Neural progenitor cell (in vitro differentiated cells): Measurements from ENCODE around the gene CASP4. TPM values are rescaled to one million over a fixed set of nuclear protein-coding genes. Genes with fewer than 3 reads are reported as not detected.

Source experiments
- DNase-seq: peaks from one replicate; pipeline ENCODE4 v3.0.0-alpha.2; 2016; ENCODE audit warnings: low spot score
- H2AFZ ChIP-seq: fragments of 200-600 bp; sonication (generic); replicated peaks from 2 replicates; pipeline ENCODE4 v1.6.1; 2016; ENCODE audit warnings: antibody characterized with exemption
- H3F3A ChIP-seq: fragments of 200-600 bp; sonication (generic); 2 replicates; pipeline ENCODE4 v1.6.1; 2016; ENCODE audit warnings: antibody characterized with exemption, low read depth
- H3K27ac ChIP-seq: fragments of 200-600 bp; sonication (generic); 2 replicates; pipeline ENCODE4 v1.5.1; 2016; ENCODE audit warnings: mild to moderate bottlenecking
- H3K27me3 ChIP-seq: fragments of 200-600 bp; sonication (generic); 2 replicates; pipeline ENCODE4 v1.6.1; 2016; ENCODE audit warnings: mild to moderate bottlenecking, moderate library complexity
- H3K36me3 ChIP-seq: fragments of 200-600 bp; sonication (generic); 2 replicates; pipeline ENCODE4 v1.5.1; 2016
- H3K4me1 ChIP-seq: fragments of 200-600 bp; sonication (generic); 2 replicates; pipeline ENCODE4 v1.6.1; 2016; ENCODE audit warnings: mixed run types
- H3K4me2 ChIP-seq: fragments of 200-600 bp; sonication (generic); 2 replicates; pipeline ENCODE4 v1.6.1; 2016
- H3K4me3 ChIP-seq: fragments of 200-600 bp; sonication (generic); 2 replicates; pipeline ENCODE4 v1.5.1; 2016
- H3K79me2 ChIP-seq: fragments of 200-600 bp; sonication (generic); 2 replicates; pipeline ENCODE4 v1.6.1; 2016; ENCODE audit warnings: low read depth
- H3K9ac ChIP-seq: fragments of 200-600 bp; sonication (generic); 2 replicates; pipeline ENCODE4 v1.6.1; 2016
- H3K9me3 ChIP-seq: fragments of 200-600 bp; sonication (generic); 2 replicates; pipeline ENCODE4 v1.5.1; 2016; ENCODE audit warnings: low read depth
- H4K20me1 ChIP-seq: fragments of 200-600 bp; sonication (generic); 2 replicates; pipeline ENCODE4 v1.6.1; 2016; ENCODE audit warnings: low read depth
- H3K27ac Mint-ChIP-seq: 3 replicates; pipeline ENCODE4 v1.8.0; 2021; ENCODE audit warnings: mixed read lengths
- H3K27me3 Mint-ChIP-seq: 2 replicates; pipeline ENCODE4 v1.8.0; 2022; ENCODE audit warnings: low read depth, mild to moderate bottlenecking, inconsistent platforms, moderate library complexity, mixed read lengths; ENCODE audit not compliant: insufficient read depth
- H3K36me3 Mint-ChIP-seq: 3 replicates; pipeline ENCODE4 v1.8.0; 2021; ENCODE audit warnings: mixed read lengths
- H3K4me1 Mint-ChIP-seq: 3 replicates; pipeline ENCODE4 v1.8.0; 2021; ENCODE audit warnings: mixed read lengths
- H3K4me3 Mint-ChIP-seq: 3 replicates; pipeline ENCODE4 v1.8.0; 2021; ENCODE audit warnings: mild to moderate bottlenecking, moderate library complexity, mixed read lengths
- H3K9me3 Mint-ChIP-seq: 3 replicates; pipeline ENCODE4 v1.8.0; 2020; ENCODE audit warnings: mixed read lengths
- CTCF ChIP-seq: fragments of 200-600 bp; sonication (generic); IDR thresholded peaks from 2 replicates; pipeline ENCODE4 v1.5.1; 2017; ENCODE audit warnings: antibody characterized with exemption, mild to moderate bottlenecking
- EZH2 ChIP-seq: fragments of 200-600 bp; sonication (generic); IDR thresholded peaks from 2 replicates; pipeline ENCODE4 v1.6.1; 2017; ENCODE audit warnings: antibody characterized with exemption, mild to moderate bottlenecking, moderate library complexity
- EZH2phosphoT487 ChIP-seq: fragments of 200-600 bp; sonication (generic); IDR thresholded peaks from 2 replicates; pipeline ENCODE4 v1.6.1; 2017; ENCODE audit warnings: antibody characterized with exemption
- total RNA-seq: library from RNA; depleted of rRNA; stranded (reverse); fragments of >200 nt; gene quantifications from 2 replicates; pipeline ENCODE4 v1.2.3, GENCODE V29; 2015; ENCODE audit warnings: low replicate concordance

Gene CASP4
- total RNA-seq, 1 donor from 2014 or later: not detected

GRCh38 chr11:104897891-104898684 lies 70.3 kb downstream of the CASP4 start, which contains the start of gene CASP12:
CASP12 (minus strand) TSS chr11:104898460.
- no peak within 1 kb of the TSS for H3K27ac ChIP-seq
- no peaks in the 10 kb centered on the region for H4K20me1 ChIP-seq
- H3K9me3 ChIP-seq: no peaks in the 10 kb centered on the region
- H3K79me2 ChIP-seq: no peaks in the 10 kb centered on the region
- H3K36me3 Mint-ChIP-seq: no peaks in the 10 kb centered on the region
- H3K4me1 ChIP-seq: no peaks in the 10 kb centered on the region
- H3F3A ChIP-seq: no peaks in the 10 kb centered on the region
- no peaks in the 10 kb centered on the region for H3K9me3 Mint-ChIP-seq
- no peaks in the 10 kb centered on the region for H3K4me1 Mint-ChIP-seq
- TF ChIP-seq EZH2 (no peak), CTCF (no peak), EZH2phosphoT487 (no peak)
- H3K4me3 ChIP-seq: no peak within 1 kb of the TSS
- no peak within 1 kb of the TSS for H3K27ac Mint-ChIP-seq
- no peaks in the 10 kb centered on the region for H3K36me3 ChIP-seq
- no peak within 1 kb of the TSS for H3K9ac ChIP-seq
- no peaks in the 10 kb centered on the region for H3K27me3 ChIP-seq
- no peak within 1 kb of the TSS for H3K4me3 Mint-ChIP-seq
- no peak for DNase-seq
- no peak within 1 kb of the TSS for H3K4me2 ChIP-seq
- H3K27me3 Mint-ChIP-seq: no peaks in the 10 kb centered on the region
- no peak within 1 kb of the TSS for H2AFZ ChIP-seq

GRCh38 chr11:104895634-104896033 lies 72.7 kb downstream of the CASP4 start:
- DNase-seq: no peak
- Mint-ChIP-seq H3K4me1 (no peaks in the 10 kb centered on the region), H3K9me3 (no peaks in the 10 kb centered on the region), H3K27me3 (no peaks in the 10 kb centered on the region), H3K27ac (no peak overlapping the region), H3K36me3 (no peaks in the 10 kb centered on the region), H3K4me3 (no peak overlapping the region)
- H3K9ac ChIP-seq: no peak overlapping the region
- TF ChIP-seq EZH2 (no peak), EZH2phosphoT487 (no peak), CTCF (no peak)
- H3K36me3 ChIP-seq: no peaks in the 10 kb centered on the region
- H3F3A ChIP-seq: no peaks in the 10 kb centered on the region
- no peak overlapping the region for H3K4me2 ChIP-seq
- no peak overlapping the region for H2AFZ ChIP-seq
- no peaks in the 10 kb centered on the region for H3K4me1 ChIP-seq
- no peaks in the 10 kb centered on the region for H4K20me1 ChIP-seq
- no peaks in the 10 kb centered on the region for H3K27me3 ChIP-seq
- H3K4me3 ChIP-seq: no peak overlapping the region
- H3K79me2 ChIP-seq: no peaks in the 10 kb centered on the region
- no peaks in the 10 kb centered on the region for H3K9me3 ChIP-seq
- H3K27ac ChIP-seq: no peak overlapping the region

GRCh38 chr11:104893876-104894275 lies 74.5 kb downstream of the CASP4 start:
- Mint-ChIP-seq H3K9me3 (no peaks in the 10 kb centered on the region), H3K4me3 (no peak overlapping the region), H3K36me3 (no peaks in the 10 kb centered on the region), H3K27ac (no peak overlapping the region), H3K4me1 (no peaks in the 10 kb centered on the region), H3K27me3 (no peaks in the 10 kb centered on the region)
- Histone ChIP-seq H3F3A (no peaks in the 10 kb centered on the region), H3K79me2 (no peaks in the 10 kb centered on the region), H3K9ac (no peak overlapping the region), H3K36me3 (no peaks in the 10 kb centered on the region), H3K4me3 (no peak overlapping the region), H4K20me1 (no peaks in the 10 kb centered on the region), H3K4me1 (no peaks in the 10 kb centered on the region), H3K9me3 (no peaks in the 10 kb centered on the region), H2AFZ (no peak overlapping the region), H3K27ac (no peak overlapping the region), H3K4me2 (no peak overlapping the region), H3K27me3 (no peaks in the 10 kb centered on the region)
- TF ChIP-seq CTCF: no peak
- no peak for TF ChIP-seq EZH2phosphoT487
- DNase-seq: no peak

Other genes starting within 250 kb of the CASP4 start
- not detected in 2 replicates for gene CASP12, start 70.1 kb downstream of the CASP4 start, total RNA-seq
- not detected in 2 replicates for gene CASP5, start 54.6 kb upstream of the CASP4 start, total RNA-seq
- not detected in 2 replicates for gene CASP1, start 66.6 kb upstream of the CASP4 start, total RNA-seq
- gene CARD16, start 76.8 kb upstream of the CASP4 start, total RNA-seq: not detected in 2 replicates
- gene CARD18, start 171.2 kb upstream of the CASP4 start, total RNA-seq: not detected in 2 replicates